ENCODE measurements around the gene ATP6V1C2.

- TF ChIP-seq CTCF (conservative IDR thresholded peaks at IDR 0.05 in 1 of 2, IDR thresholded peaks at IDR 0.05 in 1 of 2; ENCODE audit: low read depth in 1 of 2, low read length in 2 of 2) (no peak), EZH2 (IDR thresholded peaks at IDR 0.05; ENCODE audit: low read length, missing control alignments) (no peak)
Measured at GRCh38 chr2:10762651-10763460, 41.4 kb downstream of the ATP6V1C2 start.
